Cerebellar cortex (tissue), 1 donor: Measurements from ENCODE around the gene LFNG.

Source experiments
- DNase-seq: peaks from one replicate; pipeline ENCODE4 v3.0.0-alpha.2; 2015; ENCODE audit warnings: low spot score

LFNG gene

GRCh38 chr7:2572101-2572842 lies 52.7 kb downstream of the LFNG start:
- no peak for DNase-seq

DNA sequence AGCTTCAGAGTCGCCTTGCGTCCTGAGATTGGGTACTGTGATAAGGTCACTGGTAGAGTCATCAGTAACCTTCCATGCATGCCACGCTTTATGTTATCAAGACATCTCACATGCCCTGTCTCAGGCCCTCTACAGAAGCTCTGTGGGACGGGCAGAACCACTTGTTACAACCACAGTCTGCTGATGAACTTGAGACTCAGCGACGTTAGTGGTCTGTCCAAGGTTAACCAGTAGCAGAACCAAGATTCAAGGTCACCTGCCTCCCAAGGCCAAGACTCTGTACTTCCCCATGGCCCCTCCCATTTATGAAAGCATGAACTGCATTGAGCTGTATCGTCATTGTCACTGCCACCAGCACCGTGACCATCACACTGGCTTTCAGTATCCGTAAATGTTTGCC lies 54.2 kb downstream of the LFNG start:
- DNase-seq, result no peak

DNA sequence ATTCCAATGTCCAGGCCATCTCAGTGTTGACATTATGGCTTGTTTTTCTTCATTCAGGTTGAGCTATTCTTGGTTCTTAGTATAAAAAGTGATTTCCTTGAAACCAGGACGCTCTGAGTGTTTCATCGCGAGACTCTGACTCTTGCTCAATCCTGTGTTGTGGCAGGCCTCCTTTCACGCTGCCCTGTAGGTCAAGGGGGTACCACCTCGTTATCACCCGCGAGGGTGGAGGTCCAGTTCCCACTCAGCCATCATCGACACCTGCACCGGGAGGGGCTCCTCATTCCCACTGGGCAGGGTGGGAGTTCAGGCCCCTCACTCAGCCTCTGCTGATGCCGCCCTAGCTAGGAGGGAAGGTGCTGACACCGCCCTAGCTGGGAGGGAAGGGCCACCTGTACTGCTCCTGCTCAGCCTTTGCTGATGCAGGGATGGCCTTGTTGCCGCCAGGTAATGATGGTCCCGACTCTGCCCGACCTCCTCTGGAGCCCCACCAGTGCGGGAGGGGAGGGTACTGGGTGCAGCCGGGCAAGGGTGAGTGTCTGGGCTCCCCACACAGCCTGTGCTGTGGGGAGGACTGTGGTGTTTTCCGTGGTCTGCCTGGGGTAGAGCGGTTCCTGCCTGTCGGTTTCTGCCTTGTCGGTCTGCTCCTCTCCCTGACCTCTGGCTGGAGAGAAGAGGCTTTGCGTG lies 55.6 kb downstream of the LFNG start:
- no peak for DNase-seq

DNA sequence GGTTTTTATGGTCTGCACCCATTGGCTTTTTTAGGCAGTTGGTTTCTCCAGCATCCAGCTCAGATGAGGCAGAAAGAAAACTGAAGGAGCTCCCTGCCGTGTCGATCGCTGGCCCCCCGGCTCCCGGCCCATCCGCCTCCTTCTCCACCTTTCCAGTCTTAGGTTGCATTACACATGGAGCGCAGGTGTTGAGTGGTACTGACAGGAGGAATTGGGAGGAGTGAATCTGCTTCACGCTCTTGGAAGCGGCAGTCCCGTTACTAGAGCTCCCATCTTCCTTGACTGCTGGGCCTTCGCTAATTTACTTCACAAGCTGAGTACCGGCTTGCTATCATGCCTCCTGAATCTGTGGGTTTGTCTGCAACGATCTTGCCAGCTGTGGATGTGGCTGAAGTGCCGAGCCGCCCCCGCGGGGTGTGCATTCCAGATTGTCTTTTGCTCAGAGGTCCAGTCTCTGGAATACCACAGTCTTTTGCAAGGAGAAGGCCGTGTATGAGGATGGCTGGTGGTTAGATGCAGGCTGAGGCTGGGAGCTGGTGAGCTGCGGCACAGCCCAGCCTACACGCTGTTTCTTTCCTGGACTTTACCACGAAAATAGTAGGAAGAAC lies 56.3 kb downstream of the LFNG start:
- DNase-seq, result no peak

DNA sequence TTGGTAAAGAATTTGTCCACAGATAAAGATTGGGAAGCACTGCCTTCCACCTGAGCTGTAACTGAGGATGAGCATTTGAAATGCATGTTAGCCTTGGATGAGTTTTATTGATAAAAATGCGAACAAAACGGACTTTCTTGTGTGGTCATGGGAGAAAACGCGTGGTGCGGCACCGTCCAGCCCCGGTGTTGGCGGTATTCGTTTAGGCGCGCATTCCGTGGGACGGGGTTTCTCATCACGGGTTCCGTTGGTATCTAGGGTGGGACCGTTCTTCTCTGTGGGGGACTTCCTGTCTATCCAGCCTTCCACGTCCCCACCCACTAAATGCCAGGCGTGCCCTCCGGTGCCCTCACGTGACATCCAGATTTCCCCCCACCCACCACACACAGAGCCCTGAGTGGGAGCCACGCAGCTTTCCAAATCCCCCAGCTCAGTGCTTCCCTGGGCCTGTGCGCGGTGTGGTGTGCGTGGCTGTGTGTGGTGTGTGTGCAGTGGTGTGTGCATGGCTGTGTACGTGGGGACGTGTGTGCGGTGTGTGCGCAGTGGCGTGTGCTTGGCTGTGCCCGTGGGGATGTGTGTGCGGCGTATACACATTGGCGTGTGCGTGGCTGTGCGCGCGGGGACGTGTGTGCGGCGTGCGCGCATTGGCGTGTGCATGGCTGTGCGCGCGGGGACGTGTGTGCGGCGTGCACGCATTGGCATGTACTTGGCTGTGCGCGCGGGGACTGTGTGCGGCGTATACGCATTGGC lies 57.3 kb downstream of the LFNG start:
- DNase-seq, result no peak
